Activated CD4-positive, alpha-beta T cell treated with anti-CD3 and anti-CD28 coated beads, Interleukin-2, Interleukin-4, amounts not matched to agents 100 ng/mL and 50 ng/mL, durations not matched to agents 16 hours and 8 hours (primary cell): ENCODE results near the gene TACC2.
"Not testable (repeated sequence)": the region's sequence is repeated elsewhere in the genome, so short reads cannot be mapped to it uniquely, and the experiment has no call there.

Experiments
- DNase-seq: peaks from one replicate; pipeline ENCODE4 v3.0.0-alpha.2; 2020; ENCODE audit warnings: low spot score

Gene TACC2

DNA sequence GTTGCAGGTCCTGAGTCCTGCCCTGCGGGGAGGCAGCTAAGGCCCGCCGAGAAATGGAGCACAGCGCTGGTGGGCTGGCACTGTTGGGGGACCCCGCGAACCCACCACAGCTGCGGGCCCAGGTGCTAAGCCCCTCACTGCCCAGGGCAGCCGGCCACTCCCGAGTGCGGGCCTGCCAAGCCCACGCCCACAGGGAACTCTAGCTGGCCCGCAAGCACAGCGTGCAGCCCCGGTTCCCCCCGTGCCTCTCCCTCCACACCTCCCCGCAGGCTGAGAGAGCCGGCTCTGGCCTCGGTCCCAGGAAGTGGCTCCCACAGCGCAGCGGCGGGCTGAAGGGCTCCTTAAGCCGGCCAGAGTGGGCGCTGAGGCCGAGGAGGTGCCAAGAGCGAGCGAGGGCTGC, 10.5 kb upstream of the TACC2 start:
- no peak for DNase-seq

DNA sequence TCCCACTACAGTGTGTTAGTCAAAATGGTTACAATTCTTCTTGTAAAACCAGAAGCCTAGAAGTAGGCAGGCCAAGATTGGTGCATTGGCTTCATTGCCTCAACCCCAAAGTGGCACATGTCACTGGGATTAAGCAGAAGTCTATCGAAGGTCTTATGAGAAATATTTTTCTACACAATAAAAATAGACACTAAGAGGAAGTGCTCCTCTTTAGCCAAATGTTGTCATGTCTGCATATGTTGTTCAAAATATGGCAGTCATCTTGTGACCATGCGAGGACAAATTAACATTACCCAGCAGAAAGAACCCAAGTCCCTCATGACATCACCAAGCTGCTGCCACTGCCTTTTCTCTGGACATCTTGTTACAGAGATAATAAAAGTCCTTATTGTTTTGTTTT, 7.6 kb upstream of the TACC2 start:
- no peak for DNase-seq

DNA sequence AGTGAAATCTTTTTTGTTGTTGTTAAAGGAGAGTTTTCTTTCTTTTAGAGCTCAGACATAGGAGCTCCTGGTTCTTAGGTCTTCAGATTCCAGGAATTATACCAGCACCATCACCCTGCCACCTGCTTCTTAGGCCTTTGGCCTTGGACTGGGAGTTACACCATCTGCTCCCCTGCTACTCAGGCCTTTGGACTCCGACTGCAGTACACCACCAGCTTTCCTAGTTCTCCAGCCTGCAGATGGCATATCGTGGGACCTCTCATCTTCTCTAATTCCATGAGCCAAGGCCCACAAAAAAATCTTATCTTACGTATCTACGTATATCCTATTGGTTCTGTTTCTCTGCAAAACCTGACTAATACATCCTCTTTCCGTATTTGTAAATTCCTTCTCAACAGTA, 5.1 kb upstream of the TACC2 start:
- DNase-seq = no peak

DNA sequence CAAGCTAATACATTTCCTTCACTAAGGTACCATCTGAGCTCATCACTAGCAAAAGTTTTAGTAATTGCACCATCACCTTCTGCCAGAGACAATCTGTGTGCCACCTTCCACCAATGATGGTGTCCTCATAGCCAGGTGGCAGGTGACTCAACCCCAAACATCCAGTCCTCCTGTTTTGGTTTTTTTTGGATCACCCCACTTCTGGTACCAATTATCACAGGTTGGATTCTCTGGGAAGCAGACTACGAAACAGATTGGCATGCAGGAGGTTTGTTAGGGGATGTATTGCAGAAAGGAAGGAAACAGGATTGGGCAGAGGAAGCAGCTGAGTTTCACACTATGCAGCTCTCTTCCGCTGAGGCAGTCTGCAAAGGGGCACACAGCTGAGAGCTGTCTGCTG, 4.5 kb upstream of the TACC2 start:
- DNase-seq = no peak

DNA sequence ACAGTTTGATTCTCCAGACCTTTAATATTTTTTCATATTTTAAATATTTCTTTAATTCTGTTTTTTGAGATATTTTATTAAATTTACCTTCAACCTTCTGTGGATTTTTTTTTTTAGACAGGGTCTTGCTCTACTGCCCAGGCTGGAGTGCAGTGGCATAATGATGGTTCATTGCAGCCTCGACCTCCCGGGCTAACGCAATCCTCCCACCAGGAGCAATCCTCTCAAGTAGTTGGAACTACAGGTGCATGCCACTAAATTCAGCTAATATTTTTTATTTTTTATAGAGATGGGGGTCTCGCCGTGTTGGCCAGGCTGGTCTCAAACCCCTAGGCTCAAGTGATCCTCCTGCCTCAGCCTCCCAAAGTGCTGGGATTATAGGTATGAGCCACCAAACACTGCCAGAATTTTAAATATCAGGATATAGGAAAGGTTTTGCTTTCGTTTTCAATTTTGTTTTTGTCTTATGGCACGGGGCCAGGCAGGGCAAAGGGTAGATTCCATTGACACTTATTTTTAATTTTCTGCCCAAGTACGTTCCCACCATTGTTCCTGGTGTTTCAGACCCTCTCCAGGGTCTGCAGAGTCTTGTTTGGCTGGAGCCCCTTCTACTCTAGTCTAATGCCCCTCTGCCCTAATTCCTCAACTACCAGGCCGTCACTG, 1.2 kb downstream of the TACC2 start:
- DNase-seq = no peak

DNA sequence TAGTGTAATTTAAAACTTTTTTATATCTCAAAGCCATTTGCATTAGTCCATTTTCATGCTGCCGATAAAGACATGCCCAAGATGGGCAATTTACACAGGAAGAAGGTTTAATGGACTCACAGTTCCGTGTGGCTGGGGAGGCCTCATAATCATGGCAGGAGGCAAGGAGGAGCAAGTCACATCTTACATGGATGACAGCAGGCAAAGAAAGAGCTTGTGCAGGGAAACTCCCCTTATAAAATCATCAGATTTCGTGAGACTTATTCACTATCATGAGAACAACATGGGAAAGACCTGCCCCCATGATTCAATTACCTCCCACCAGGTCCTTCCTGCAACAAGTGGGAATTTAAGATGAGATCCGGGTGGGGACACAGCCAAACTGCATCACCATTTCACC, 2.8 kb downstream of the TACC2 start:
- DNase-seq = not testable (repeated sequence)

DNA sequence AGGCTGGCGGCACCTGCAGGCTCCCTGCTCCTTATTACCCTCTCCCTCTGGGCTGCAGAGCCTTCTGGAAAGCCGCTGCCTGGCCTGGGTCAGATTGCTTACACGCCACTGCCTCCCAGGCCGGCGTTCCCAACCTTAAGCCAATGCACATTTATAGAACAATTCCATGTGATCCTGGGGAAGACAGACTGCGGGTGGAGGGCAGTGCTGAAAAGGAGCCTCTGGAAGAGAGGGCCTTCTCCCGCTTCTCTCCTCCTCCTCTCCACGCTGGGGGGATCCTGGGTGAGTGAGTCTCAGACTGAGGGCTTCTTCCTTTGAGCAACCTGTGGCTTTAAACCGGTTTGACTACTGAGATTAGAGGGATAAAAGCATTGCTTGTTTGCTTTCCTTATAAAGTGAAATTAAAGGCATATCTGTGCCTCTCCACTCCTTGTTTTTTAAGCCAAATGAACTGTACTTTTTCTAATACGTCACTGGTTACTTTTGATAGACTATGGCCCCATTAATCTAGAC, 5.5 kb downstream of the TACC2 start:
- DNase-seq = no peak

DNA sequence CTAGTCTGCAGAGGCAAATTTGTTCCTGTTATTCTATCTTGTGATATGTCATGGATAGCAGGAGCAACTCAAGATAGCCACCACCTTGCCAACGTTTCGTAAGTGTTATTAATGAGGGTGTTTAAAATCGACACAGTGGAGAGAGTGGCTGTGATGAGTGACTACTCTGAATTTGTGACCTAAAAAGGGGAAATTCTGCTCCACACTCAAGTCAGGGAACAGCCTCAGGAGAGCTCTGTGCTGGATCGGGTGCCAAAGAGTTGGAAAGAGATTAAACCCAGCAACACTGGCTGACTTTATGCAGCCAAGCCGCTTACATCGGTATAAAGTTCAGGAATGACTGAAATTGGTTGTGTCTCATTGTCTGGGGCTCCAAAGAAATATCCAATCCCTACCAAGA, 9.5 kb downstream of the TACC2 start:
- DNase-seq = no peak

DNA sequence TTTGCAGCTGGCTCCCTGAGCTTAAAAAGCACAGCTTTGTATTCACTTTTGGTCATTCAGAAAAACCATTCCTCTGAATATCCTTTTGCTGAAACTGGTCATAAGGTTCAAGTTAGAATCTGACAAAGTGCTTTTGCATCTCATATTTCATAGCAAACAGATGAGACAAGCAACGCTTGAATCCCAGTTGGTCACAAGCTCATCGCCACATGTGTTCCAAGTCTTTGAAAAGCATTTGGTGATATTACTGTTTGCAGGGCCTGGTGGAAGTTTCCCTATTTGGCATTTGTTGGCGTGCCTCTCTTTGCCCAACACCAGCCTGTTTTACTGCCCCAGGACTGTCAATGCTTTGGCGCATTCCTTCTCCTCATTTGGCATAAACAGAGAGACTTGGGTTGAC, 10.3 kb downstream of the TACC2 start:
- no peak for DNase-seq

DNA sequence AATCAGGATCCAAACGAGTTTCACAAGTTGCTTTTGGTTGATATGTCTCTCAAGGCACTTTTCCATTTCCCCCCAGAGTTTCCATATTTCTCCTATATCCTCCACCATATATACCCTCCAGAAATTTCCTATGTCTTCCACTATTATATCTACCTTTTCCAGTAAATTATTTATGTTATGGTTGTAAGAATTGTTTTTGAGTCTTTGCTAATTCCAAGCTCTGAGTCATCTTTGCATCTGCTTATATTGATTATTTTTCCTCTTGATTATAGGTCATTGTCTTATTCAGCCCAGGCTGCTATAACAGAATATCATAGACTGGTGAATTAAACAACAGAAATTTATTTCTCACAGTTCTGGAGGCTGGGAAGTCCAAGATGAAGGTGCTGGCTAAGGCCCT, 12.7 kb downstream of the TACC2 start:
- no peak for DNase-seq

DNA sequence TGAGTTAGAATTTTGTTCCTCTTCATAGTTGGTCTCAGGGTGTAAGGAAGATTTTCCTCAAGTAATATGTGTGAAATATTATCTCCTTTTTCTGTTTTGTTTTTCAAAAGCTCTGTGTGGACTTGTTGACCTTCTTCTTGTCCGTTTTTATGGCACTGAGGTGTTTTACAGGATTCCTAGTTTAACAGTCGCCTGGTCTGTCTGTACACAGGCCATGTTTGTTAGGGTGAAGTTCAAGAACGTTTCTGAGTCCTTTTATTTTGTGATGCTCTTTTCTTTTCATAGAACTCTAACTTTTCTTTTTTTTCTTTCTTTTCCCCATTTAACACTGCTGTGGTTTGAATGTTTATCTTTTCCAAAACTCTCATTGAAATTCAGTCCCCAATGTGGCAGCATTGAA, 18.5 kb downstream of the TACC2 start:
- no peak for DNase-seq

DNA sequence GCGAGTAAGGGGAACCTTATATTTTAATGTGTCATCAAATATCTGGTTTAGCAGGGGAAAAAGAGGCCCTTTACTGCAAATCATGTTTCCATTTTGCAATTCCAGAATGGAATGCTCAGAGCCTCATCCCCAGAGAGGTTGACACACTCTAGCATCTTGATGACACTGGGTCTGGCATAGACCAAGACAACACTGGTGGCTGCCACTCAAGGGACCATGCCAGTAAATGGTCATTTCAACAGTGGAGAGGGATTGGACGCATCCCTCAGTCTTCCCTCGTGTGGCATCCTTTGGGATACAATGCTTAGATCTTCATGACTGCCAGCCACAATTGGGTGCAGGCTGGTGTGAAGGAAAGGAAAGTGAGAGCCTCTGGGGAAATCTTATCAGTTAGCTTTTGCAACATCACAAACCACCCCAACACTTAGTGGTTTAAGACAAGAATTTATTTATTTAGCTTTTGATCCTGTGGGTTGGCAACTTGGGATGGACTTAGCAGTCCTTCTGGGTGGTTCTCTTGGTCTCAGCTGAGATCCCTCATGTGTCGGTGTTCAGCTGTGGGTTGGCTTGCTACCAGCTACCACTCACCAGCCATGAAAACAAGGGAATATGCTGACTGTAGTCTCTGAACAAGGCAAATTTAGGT, 21.6 kb downstream of the TACC2 start:
- DNase-seq = no peak

DNA sequence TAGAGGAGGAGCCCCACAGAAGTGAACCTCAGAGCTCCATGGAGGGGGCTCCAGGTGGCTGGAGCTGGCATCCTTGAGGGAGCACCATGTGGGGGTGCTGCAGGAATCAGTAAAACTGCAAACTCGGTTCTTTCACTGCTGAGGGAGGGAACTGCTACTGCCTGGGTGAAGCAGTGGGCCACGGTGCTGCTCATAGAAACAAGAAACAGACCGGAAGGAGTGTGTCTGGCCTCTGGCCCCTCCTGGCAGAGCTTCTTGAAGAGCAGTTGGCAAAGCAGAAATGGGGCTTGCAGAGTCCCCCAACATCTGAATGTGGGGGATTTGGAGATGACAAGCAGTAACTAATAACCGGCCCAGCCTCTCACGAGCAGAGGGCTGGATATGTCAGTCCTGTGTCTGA, 23.8 kb downstream of the TACC2 start:
- DNase-seq = no peak

DNA sequence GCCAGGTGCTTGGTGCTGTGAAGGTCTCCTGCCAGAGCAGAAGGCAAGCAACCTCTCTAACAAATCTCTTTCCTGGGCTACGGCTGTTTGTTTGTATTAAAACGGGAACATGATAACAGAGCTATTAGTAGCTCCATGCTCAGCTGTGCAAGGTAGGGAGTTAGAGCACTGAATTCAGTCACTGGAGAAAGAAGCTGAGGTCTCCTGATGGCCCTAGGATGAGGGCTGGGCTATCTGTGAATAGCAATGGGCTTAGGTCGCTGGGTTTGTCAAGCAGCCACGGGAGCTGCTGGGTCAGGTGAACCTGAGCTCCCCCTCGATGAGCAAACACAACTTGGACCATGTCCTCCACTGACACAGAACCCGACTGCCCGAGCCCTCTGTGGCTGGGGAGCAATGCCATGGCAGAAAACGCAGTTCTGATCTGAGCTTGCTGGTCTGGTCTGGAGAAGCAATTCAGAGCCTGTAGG, 24.4 kb downstream of the TACC2 start:
- DNase-seq = no peak

DNA sequence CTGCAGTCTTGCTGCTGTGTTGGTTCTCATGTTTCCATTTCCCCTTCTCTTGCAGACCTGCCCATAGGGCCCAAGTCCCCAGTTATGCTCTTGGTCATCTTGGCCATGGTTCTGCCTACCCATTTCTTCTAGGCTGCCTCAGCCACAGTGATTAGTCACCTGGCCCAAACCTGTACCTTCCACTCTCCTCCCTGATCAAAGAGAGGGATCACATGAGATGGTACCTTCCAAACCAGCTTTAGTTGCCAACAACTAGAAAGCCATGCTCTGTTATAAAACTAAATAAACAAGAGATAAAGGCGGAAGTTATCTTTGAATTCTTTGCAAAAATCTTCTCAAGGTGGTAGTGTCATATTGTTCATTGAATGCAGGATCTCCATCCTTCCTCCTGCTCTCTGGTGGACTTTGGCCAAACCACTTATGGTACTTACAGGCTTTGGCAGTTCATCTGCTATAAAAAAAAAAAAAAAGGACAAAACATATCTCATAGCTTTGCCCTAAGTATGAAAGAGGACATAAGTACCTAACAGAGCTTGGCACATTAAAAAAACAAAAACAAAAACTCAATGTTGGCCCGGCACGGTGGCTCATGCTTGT, 25.8 kb downstream of the TACC2 start:
- no peak for DNase-seq

DNA sequence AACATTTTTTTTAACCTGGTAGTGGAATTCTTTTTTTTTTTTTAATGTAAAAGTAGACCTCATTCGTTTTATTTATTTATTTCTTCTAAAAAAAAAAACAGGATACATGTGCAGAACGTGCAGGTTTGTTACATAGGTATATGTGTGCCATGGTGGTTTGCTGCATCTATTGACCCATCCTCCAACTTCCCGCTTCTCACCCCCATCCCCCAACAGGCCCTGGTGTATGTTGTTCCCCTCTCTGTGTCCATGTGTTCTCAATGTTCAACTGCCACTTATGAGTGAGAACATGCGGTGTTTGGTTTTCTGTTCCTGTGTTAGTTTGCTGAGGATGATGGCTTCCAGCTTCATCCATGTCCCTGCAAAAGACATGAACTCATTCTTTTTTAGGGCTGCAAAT, 29.0 kb downstream of the TACC2 start:
- DNase-seq = not testable (repeated sequence)

DNA sequence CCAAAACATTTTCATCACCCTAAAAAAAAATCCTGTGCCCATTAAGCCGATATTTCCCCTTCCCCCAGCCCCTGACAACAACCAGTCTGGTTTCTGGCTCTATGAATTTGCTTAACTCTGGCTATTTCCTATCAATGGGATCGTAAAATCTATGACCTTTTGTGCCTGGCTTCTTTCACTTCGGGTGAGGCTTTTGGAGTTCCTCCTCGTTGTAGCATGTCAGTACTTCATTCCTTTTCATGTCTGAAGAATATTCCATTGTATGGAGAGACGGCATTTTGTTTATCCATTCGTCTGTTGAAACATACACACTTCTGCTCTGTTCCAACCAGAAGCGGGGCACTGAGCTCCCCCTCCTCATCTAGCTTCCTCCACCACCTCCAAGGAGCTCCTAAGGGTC, 29.5 kb downstream of the TACC2 start:
- no peak for DNase-seq

DNA sequence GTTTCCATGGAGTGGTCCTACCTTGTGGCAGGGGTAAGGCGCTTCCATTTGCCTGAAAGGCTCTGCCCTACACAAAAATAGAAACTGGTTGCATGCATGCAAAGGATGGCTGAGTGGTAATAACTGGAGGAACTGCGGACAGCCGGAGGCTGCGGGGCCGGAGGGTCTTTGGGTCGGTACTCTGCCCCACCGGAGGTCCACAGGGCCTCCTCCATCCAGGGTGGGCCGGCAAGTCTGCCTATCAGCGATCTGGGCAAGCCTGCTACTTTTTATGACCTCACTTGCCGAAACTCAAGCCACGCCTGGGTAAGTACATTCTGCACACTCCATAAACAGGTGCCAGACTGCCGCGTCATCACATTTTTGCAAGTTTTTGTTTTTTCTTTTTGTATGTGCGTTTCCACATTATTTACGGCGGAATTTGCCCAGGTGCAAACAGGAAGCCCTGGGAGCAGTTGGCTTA, 30.0 kb downstream of the TACC2 start:
- DNase-seq = no peak

DNA sequence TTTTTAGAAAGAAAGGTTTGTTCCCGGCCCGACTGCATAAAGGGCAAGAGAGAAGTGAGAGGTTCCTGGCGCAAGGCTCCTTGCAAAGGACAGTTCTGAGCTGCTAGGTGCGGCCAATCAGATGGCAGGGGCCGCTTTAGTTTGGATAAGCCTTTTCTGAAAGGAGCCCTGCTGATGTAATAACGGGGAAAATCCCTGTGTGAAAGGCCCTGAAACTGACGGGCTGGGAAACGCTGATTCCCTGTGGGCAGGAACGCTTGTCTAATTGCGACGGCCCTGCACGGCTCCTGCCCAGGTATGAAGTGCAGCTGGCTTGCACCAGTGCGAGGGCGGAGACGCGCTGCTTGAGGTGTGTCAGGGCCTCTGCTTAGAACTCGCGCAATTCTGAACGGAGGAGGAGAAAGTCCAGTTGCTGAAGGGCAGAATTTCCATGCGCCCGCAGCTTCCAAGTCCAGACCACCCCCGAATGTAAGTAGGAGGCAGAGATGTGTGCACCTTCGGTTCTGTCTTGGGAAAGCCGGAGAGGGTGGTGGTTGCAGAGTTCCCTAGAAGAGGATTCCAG, 30.5 kb downstream of the TACC2 start:
- no peak for DNase-seq

DNA sequence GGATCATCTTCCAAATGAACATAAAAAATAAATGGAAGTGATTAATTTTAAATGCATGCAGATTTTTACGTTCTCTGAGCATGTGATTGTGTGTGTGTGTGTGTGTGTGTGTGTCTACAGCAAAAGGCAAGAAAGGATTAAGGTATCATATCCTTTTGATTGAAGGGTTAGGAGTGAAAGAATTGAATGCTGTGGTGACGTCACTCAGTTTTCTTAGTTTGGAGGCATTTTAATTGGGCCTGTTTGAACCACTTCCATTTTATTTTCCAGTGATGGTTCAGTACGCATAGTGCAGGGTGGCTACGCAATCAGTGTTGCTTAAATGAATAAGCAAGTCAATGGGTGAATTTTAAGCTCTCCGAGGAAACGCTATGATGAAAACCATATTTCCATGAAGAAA, 31.3 kb downstream of the TACC2 start:
- no peak for DNase-seq

DNA sequence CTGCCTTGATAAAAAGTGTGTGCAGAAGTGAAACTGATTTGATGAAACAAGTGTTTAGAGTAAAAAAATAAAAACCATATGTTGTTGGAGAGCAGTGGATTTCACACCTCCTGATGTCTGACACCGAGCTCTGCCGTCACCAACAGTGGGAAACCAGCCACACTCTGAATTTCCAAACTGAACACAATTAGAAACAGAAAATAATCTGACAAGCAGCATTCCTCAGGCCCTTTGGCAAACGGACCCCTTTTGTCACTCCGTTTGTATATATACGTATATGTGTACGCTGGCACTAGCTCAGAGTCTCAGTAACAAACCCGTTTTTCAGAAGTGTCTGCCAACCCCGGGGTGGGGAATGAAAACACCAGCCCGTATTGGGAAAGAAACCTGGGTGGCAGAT, 32.4 kb downstream of the TACC2 start:
- DNase-seq = no peak

DNA sequence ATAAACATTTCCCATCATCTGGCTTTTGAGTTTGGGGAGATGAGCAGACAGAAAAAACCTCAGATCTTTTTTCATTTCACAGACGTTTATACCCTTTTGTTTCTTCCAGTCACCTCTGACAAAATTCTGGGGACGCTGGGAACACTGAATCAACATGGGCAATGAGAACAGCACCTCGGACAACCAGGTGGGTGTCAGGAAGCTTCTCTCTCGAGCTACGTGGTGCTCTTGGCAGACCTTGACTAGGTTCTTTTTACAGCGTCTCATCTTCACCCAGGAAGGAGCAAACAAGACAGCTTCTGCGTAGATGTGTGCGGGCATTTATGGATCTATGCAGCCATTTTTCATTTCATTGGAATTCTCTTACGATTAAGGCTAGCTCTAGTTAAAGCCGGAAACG, 32.9 kb downstream of the TACC2 start:
- DNase-seq = no peak

DNA sequence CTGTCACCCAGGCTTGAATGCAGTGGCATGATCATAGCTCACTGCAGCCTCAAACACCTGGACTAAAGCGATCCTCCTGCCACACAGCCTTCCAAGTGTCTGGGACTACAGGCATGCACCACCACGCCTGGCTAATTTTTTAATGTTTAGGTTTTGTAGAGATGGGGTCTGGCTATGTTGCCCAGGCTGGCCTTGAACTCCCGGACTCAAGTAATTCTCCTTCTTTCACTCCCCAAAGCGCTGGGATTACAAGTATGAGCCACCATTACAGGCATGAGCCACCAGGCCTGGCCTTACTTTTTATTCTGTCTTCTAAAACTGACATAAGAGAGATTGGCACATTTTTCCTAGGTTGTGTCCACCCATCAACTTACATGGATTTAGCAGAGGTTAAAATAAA, 33.3 kb downstream of the TACC2 start:
- DNase-seq = no peak
